Stimulated activated CD4-positive, alpha-beta T cell treated with anti-CD3 and anti-CD28 coated beads, Interleukin-12 subunit alpha, Interleukin-12 subunit beta, amount 100 ng/mL, for 48 hours (primary cell): Measurements from ENCODE around the gene CCDC141.

ENCODE experiments used
- DNase-seq, 3 donors: peaks; one replicate each; pipeline ENCODE4 v3.0.0-alpha.2; 2020; ENCODE audit warnings: low read depth in 2 of 3, low spot score in 1 of 3

Gene CCDC141

GRCh38 chr2:178787934-178788333 lies 262.0 kb downstream of the CCDC141 start:
- no peak for DNase-seq

- DNase-seq = no peak
These were observed 262.8 kb downstream of the CCDC141 start for GRCh38 chr2:178787155-178787554.

- DNase-seq = no peak
These were observed 266.0 kb downstream of the CCDC141 start for GRCh38 chr2:178783889-178784288.

GRCh38 chr2:178782236-178782635 lies 267.7 kb downstream of the CCDC141 start:
- DNase-seq = no peak
